Smooth muscle cell of the umbilical artery (primary cell): ENCODE results near the gene PCDHB2. TPM values are rescaled to one million over a fixed set of nuclear protein-coding genes. Genes with fewer than 3 reads are reported as not detected.

ENCODE experiments used
- total RNA-seq: library from RNA; depleted of rRNA; stranded (reverse); fragments of >200 nt; gene quantifications from 2 replicates; pipeline ENCODE4 v1.2.3, GENCODE V29; 2014

PCDHB2 gene
- total RNA-seq = 0.59 and 0.74 TPM in 2 replicates

DNA sequence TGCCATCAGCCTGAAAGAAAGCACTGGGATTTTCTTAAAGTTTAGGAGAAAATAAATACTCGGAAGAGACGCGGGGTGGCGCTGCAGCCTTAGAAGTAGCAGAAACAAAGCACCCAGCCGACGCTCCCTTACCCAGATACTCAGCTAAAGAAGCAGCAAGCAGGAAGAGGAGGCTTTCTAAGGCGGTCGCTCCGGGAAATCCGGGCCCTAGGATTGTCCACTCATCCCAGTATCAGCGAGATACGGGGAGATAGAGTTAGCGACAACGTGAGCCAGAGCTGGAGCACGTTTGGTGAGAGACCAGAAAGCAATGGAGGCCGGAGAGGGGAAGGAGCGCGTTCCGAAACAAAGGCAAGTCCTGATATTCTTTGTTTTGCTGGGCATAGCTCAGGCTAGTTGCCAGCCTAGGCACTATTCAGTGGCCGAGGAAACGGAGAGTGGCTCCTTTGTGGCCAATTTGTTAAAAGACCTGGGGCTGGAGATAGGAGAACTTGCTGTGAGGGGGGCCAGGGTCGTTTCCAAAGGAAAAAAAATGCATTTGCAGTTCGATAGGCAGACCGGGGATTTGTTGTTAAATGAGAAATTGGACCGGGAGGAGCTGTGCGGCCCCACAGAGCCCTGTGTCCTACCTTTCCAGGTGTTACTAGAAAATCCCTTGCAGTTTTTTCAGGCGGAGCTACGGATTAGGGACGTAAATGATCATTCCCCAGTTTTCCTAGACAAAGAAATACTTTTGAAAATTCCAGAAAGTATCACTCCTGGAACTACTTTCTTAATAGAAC is at the start of gene PCDHB2:
Gene PCDHB2, plus strand, starts transcription at position 135 of the 782 bp plus-strand sequence. Its CDS starts 176 bp downstream, at position 311.

DNA sequence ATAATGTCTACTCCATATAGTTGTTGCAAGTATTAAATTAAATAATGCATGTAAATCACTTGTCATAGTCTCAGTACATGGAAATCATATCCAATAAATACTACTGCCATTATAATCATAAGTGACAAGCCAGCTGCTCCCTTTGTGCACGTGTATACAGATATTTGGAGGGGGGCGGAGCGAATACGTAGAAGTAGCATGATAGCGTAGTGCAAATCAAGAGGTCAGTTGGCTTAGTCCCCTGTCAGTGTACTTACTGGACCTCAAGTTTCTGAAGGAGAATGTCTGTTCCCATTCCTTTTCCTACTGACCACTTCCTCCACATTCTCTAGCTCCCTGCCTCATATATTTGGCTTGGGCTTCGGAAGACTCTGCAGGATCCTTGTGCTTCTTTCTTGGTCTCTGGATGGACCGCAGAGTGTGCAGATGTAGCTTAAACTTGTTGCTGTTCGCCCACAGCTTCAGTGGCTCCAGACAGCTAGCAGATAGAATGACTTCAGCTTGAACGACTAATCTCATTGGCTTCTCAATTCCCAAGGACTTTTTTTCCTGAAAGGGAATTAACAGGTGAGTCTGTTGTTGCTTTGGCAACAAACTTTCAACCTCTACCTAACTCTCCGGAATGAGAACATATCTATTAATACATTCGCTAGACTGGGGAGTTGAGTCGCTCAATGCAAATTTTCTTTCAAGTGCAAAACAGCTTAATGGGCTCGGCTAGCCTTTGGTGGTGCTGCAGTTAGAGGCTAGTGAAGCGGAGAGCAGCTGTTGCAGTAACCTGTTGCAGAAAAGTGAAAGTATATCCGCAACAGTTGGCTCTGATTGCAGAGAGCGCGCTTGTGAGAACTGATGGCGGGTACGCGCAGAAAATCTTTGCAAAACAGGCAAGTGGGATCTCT is 43.5 kb upstream of the PCDHB2 start, which contains the start of gene PCDHB1:
Gene PCDHB1, plus strand, starts transcription at position 753 of the 899 bp plus-strand sequence. Its CDS starts 97 bp downstream, at position 850.

DNA sequence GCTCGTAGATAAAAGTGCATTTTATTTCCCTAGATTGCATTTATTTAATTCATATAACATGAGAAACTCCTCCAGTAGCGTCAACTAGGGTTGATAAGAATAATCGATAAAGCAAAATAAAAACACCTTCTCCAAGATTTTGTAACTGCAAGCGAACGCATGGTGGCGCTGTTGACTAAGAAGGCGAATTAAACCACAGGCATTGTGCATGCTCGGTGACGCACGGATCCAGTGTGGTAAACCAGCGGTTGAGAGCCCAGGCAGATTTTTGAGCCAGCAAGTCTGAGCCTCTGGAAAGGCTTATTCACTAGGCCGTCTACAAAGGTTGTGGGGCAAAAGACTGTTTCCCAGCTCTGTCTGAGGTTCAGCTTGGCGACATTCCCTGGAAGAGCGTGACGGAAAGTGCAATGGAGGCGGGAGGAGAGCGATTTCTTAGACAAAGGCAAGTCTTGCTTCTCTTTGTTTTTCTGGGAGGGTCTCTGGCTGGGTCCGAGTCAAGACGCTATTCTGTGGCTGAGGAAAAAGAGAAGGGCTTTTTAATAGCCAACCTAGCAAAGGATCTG is 5.9 kb downstream of the PCDHB2 start, which contains the start of gene PCDHB3:
Gene PCDHB3, plus strand, starts transcription at position 231 of the 563 bp plus-strand sequence. Its CDS starts 177 bp downstream, at position 408.

DNA sequence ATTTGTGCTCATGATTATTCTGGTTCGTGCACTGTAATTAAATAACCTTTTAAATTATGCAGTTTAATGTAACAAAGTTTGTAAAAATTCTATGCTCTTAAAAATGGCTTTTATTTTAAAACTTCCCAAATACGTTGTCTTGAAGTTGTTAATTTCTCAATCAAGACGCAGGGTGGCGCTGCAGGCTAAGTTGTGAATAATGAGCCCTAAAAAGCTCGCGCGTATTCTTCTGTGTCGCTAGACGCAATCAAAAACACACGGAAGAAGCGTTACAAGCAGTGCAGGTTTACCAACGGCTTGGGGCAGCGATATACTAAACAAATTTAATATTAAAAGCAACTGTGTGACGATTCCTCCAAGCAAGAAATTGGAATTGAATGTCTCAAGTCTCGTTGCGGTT is 27.1 kb downstream of the PCDHB2 start, which contains the start of gene PCDHB4:
Gene PCDHB4, plus strand, starts transcription at position 256 of the 400 bp plus-strand sequence. CDS start 181 bp downstream, outside the sequence.

DNA sequence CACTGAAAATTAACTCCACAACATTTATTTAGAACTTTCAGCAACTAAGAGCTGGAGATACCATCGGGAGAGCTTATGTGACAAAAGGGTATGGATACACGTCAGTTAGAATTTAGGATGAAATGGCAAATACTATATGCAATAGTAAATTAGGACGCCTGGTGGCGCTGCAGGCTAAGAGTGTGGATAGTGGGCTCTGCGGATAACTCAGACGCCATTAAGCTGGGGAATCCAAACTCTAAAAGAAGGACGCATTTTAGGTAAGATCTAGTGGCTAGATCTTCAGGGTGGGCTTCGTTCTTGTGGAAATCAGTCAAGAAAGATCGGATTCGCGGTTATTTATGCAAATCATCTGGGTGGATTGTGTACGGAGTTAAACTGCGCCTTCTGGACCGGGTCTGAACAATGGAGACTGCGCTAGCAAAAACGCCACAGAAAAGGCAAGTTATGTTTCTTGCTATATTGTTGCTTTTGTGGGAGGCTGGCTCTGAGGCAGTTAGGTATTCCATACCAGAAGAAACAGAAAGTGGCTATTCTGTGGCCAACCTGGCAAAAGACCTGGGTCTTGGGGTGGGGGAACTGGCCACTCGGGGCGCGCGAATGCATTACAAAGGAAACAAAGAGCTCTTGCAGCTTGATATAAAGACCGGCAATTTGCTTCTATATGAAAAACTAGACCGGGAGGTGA is 40.8 kb downstream of the PCDHB2 start, which contains the start of gene PCDHB5:
Gene PCDHB5, plus strand, starts transcription at position 177 of the 688 bp plus-strand sequence. Its CDS starts 229 bp downstream, at position 406.

Other genes starting within 250 kb of the PCDHB2 start
- under 0.01 and 0.09 TPM in 2 replicates for gene PCDHA9, start 246.2 kb upstream of the PCDHB2 start, total RNA-seq
- 0.23 and 0.59 TPM in 2 replicates for gene PCDHA10, start 238.7 kb upstream of the PCDHB2 start, total RNA-seq
- gene PCDHA11, start 225.7 kb upstream of the PCDHB2 start, total RNA-seq = 0.18 and 0.30 TPM in 2 replicates
- gene PCDHA12, start 219.3 kb upstream of the PCDHB2 start, total RNA-seq = 0.18 and 0.59 TPM in 2 replicates
- gene PCDHA13, start 212.5 kb upstream of the PCDHB2 start, total RNA-seq = 0.09 TPM in 1 of 2 replicates, not detected in the other
- 0.09 and 0.30 TPM in 2 replicates for gene PCDHAC1, start 168.3 kb upstream of the PCDHB2 start, total RNA-seq
- 0.30 and 0.32 TPM in 2 replicates for gene PCDHAC2, start 128.1 kb upstream of the PCDHB2 start, total RNA-seq
- not detected in 2 replicates for gene PCDHB1, start 43.2 kb upstream of the PCDHB2 start, total RNA-seq
- 0.09 and 0.30 TPM in 2 replicates for gene PCDHB3, start 5.9 kb downstream of the PCDHB2 start, total RNA-seq
- gene PCDHB4, start 27.2 kb downstream of the PCDHB2 start, total RNA-seq = under 0.01 and 0.09 TPM in 2 replicates
- gene PCDHB5, start 40.6 kb downstream of the PCDHB2 start, total RNA-seq = 0.60 and 1.8 TPM in 2 replicates
- 0.14 and 0.30 TPM in 2 replicates for gene PCDHB6, start 55.4 kb downstream of the PCDHB2 start, total RNA-seq
- 0.18 and 0.89 TPM in 2 replicates for gene PCDHB7, start 78.0 kb downstream of the PCDHB2 start, total RNA-seq
- gene PCDHB8, start 83.2 kb downstream of the PCDHB2 start, total RNA-seq = 0.05 and 0.89 TPM in 2 replicates
- 0.09 and 0.30 TPM in 2 replicates for gene PCDHB16, start 87.8 kb downstream of the PCDHB2 start, total RNA-seq
- gene PCDHB9, start 92.5 kb downstream of the PCDHB2 start, total RNA-seq = 0.18 and 0.30 TPM in 2 replicates
- gene PCDHB10, start 97.7 kb downstream of the PCDHB2 start, total RNA-seq = 0.42 and 0.59 TPM in 2 replicates
- 0.05 and 0.30 TPM in 2 replicates for gene PCDHB11, start 105.0 kb downstream of the PCDHB2 start, total RNA-seq
- 0.05 and 0.30 TPM in 2 replicates for gene PCDHB12, start 114.1 kb downstream of the PCDHB2 start, total RNA-seq
- gene PCDHB13, start 119.3 kb downstream of the PCDHB2 start, total RNA-seq = 0.28 and 0.89 TPM in 2 replicates
- 0.42 and 1.5 TPM in 2 replicates for gene PCDHB14, start 128.7 kb downstream of the PCDHB2 start, total RNA-seq
- 0.28 and 0.59 TPM in 2 replicates for gene PCDHB15, start 150.8 kb downstream of the PCDHB2 start, total RNA-seq
- gene SLC25A2, start 209.4 kb downstream of the PCDHB2 start, total RNA-seq = 0.28 and 0.30 TPM in 2 replicates
- 79.9 and 81.4 TPM in 2 replicates for gene TAF7, start 226.2 kb downstream of the PCDHB2 start, total RNA-seq
- gene PCDHGA1, start 235.9 kb downstream of the PCDHB2 start, total RNA-seq = 0.69 and 0.89 TPM in 2 replicates
- 3.5 and 3.9 TPM in 2 replicates for gene PCDHGA2, start 244.1 kb downstream of the PCDHB2 start, total RNA-seq
- gene PCDHGA3, start 249.2 kb downstream of the PCDHB2 start, total RNA-seq = 1.6 and 2.1 TPM in 2 replicates